HG03060 (cell line): ENCODE data around the gene BCAS3.
"Not testable (repeated sequence)": the region's sequence is repeated elsewhere in the genome, so short reads cannot be mapped to it uniquely, and the experiment has no call there.

Source experiments
- ATAC-seq: cut with Tn5 transposase; IDR thresholded peaks from one replicate; pipeline ENCODE4 v1.9.1; 2021; ENCODE audit warnings: low read depth, moderate number of reproducible peaks; ENCODE audit not compliant: unreplicated experiment

BCAS3 gene

GRCh38 chr17:61042348-61042747 lies 364.7 kb downstream of the BCAS3 start:
- ATAC-seq: not testable (repeated sequence)

DNA sequence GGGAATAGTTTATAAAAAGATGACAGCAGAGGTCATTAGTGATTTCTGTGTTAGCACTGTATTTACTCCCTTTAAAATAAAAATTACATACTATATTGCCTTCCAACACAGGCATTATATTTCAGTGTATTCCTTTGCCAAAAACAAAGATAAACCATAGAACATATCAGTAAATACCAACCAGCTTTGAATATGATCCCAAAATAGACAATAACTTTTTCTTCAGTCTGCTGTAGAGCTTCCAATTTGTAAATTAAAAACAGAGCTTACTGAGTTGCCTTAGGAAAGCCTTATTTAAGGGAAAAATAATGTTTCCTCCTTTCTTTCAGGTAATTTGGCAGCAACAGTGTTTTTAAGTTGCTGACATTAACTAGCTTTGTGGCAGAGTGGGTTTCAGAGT lies 369.9 kb downstream of the BCAS3 start:
- ATAC-seq: no peak

- no peak for ATAC-seq
These were observed 370.9 kb downstream of the BCAS3 start for GRCh38 chr17:61048376-61049106.

DNA sequence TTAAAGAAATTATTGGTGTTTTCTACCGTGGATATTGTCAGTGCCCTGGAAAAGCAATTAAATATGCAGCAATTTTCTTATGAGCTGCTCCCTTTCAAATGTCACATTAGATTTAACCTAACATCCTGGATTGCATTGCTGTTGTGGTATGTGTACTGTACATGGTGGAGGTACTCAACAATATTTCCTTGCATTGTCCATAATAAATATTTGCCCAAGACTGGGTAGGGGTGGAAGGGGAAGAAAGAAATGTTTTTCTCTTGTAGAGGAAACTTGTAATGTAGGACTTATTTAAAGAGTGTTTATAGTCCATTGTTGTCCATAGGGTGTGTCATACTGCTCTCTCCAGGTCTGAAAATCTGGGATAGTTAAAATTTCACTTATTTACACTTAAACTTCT lies 375.8 kb downstream of the BCAS3 start:
- no peak for ATAC-seq

- ATAC-seq: no peak
These were observed 376.8 kb downstream of the BCAS3 start for GRCh38 chr17:61054436-61054835.

DNA sequence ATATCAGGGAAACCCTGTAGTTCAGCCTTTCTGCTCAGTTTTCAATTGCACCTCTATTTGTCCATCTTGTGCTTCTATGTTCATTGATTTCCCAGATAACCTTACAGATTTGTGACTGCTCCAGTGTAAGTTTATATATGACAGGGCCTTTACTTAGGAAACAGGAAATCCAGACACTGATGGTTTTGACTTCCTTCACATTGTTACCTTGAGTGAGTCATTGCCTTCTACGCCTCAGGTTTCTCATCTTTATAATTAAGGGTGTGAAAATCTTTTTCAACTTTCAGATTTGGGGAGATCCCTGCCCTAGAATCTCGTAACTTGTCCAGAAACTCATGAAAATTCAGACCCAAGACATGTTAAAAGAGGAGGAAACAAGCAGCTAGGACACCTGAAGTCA lies 379.6 kb downstream of the BCAS3 start:
- ATAC-seq: no peak

DNA sequence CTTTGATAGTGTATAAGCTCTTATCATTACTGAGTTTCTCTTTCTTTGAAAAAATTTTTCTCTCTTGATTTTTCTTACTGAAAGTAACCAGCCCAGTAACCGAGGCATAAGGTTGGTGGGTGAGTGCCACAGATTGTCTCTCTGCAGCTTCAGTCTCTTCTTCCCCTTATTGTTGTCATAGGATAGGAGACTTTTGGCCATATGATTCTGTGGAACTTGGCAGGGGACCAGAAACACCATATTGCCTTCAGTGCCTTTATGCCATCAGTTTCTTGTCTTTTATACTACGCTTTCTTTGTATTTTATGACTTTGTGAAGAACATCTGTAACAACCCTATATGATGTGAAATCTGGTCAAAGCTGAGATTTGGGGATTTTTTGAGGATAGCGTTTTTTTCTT lies 380.4 kb downstream of the BCAS3 start:
- no peak for ATAC-seq

- ATAC-seq: no peak
These were observed 385.9 kb downstream of the BCAS3 start for GRCh38 chr17:61063528-61063927.

DNA sequence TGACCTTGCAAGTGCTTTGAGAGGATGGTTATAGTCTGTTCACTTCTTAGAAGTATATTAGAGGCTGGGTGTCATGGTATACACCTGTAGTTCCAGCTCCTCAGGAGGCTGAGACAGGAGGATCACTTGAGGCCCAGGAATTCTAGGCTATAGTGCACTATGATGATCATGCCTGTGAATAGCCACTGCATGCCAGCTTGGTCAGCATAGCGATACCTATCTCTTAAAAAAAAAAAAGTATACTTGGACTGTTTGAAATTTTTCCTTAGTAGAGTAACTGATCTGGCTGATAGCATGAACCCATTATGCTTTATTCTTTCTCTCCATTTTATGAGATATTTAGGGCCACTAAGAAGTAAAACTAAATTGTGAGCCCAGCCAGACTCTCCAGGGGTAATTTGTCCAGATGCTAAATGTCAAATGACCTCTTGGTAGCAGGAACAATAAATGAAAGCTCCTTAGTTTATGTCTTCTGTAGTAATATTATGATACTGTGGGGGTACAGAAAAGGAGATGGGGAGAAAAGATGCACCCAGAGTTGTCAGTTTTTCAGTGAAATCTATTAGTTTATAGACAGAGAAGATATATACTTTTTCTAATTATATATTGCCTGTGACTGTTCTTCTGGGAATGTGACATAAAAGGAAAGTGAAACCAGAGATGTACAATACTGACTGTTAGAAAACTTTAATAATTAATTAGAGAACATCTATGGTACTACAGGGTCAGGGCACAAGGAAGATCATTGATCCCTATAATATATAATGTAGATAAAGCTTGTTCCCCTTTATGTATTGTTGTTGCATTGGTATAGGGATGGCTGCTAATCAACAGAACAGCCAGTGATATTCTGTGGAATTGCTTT lies 386.7 kb downstream of the BCAS3 start:
- ATAC-seq: no peak

DNA sequence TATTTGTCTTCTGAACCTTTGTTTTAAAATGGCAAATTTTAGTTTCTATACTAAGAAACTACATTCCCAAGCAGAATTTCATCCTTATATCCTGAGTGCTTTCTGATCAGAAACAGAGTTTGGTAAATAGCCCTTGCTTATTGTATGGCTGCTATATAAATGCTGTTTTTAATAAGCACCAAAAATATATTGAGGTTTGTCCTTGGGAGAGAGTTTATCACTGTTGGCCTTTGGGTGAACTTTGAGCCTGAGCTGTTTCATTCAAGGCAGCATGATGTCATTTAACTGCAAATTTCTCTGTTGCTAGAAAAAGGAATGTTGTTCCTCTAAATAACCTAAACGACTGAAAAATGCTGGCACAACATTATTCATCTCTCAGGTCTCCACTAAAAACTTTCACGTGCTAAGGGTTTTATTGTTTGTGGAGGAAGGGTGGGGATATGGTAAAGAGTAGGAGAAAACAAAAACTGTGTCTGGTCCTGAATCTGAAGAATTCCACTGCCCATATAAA lies 387.7 kb downstream of the BCAS3 start:
- ATAC-seq: no peak

DNA sequence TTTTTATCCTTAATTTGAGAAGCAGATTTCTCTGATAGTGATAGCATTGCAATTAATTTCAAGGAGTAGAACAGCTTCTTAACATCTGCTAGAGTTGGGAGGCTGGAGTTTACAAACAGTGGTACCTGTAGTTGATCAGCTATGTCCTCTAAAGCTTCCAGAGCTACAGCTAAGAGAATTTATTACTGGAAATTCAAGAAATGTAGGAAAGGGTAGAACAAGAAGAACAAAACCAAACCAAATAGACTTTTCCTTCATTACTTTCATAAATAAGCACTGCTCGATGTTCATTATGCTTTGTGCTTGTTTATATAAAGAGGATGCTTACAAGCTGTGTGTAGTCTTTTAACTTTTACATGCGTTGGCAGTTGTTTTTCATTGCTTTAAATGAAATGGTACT lies 388.4 kb downstream of the BCAS3 start:
- ATAC-seq: no peak

DNA sequence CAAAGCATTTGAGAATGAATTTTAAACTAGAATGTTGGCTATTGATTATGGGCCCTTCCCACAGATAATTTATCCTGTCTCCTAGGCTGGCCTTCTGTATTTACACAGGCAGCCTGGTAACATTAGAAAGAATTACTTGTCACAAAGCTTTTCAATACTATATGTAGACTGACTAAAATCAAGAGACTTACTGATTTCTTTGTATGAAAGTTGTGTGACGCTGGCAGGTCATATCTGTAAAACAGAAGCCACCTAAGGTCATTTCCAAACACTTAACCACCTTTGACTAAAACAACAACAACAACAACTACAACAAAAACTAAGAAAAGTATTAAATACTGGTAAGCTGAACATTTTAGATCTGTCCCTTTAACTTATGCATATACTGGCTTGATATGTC lies 393.0 kb downstream of the BCAS3 start:
- no peak for ATAC-seq

DNA sequence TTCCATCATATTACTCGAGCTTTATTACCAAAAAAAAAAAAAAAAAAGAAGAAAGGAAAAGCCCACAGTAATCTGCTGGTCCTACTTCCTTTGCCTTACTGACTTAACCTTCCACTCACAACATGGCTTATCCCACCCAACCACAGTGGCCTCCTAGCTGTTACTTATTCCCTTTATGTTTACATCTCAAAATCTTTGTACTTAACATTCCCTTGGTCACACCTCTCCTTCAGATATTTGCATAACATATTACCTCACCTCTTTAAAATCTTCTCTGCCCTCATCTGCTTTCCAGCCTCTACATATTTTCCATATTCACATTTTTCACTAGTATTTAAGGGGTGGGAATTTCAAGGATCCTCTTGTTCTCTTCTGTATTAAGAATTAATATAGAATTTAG lies 395.0 kb downstream of the BCAS3 start:
- no peak for ATAC-seq

DNA sequence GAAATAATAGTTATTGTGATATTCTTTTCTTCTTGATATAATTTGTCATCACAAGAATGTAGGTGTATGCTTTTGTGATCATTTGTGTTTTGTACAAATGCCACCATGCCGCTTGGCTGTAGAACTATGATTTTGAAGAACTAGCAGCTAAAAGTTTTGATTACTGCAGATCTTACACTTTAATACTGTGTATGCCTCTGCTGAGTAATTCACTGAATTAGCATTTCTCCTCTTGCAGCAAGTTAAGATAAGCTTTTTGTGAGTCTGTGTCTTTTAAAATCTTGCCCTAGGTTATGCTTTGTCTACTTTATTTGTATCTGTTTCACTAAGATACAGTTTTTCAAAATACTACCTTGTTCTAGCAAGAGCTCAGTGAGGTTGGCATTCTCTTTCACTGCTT lies 395.5 kb downstream of the BCAS3 start:
- no peak for ATAC-seq

GRCh38 chr17:61073799-61074513 lies 396.3 kb downstream of the BCAS3 start:
- no peak for ATAC-seq

DNA sequence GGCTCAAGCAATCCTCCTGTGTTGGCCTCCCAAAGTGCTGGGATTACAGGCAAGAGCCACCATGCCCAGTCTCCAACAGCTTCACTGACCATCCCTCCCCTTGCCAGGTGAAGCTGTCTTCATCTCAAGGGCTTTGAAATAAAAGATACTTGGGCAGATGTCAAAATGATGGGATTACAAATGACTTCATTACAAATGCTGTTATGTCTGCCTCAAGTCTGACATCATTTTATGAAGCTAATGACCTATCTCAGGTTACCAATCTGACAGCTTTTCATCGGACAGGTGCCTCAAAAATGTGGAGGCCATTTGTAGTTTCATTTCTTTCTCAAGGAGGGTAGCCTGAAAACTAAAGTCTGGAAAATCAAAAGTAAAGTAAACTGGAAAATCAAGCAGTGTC lies 398.3 kb downstream of the BCAS3 start:
- ATAC-seq: no peak

DNA sequence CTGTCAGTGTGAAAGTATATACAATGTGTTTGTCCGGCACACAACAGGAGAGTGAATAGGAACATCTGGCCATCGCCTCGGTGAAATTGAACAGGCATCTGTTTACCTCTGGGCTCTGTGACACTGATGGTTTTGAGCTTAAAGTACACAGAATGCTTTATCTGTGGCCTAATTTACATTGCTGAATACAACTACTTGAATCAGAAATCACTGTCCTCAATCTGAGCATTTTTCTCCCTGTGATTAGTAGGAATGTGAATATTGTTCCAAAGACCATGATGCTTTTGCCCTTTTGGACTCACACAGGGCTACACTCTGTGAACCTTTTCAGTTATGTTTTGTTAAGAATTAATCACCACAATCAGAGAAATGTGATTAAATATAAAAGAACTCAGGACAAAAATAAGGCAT lies 399.0 kb downstream of the BCAS3 start:
- ATAC-seq: no peak

GRCh38 chr17:61081959-61082358 lies 404.3 kb downstream of the BCAS3 start:
- ATAC-seq: no peak

DNA sequence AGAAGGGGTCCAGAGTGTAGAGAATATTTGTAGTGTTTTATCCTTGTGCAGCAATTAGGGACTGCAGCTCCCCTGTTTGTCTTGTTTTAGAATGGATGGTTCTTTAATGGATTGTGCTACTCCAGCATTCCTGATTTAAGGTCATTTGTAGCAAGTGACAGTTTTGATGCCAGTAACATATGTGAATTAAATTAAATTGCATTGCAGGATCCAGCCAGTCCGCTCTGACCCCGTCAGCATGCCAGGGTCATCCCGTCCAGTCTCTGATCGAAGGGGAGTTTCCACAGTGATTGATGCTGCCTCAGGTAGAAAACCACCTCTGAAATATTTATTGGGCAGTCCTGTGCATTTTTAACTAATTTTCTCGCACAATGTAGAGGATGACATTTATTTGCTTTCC lies 406.6 kb downstream of the BCAS3 start:
- no peak for ATAC-seq

- no peak for ATAC-seq
These were observed 409.4 kb downstream of the BCAS3 start for GRCh38 chr17:61087024-61087423.

- ATAC-seq: no peak
These were observed 410.9 kb downstream of the BCAS3 start for GRCh38 chr17:61088556-61088955.
